HepG2 (cell line): ENCODE results near the gene IL6R. TPM values are rescaled to one million over a fixed set of nuclear protein-coding genes. Genes with fewer than 3 reads are reported as not detected.

Experiments
- ATAC-seq: fragments of 200-7000 bp; cut with Tn5 transposase; 3 replicates; pipeline ENCODE4 v1.9.1; 2020; ENCODE audit warnings: mild to moderate bottlenecking, moderate library complexity
- BruUV-seq: library from RNA; stranded (reverse); fragments of 400-500 nt; replicated peaks from 2 replicates; lab custom pipeline; 2021; lab: Mats Ljungman, UMichigan
- CTCF ChIA-PET: fragments of 300-600 bp; formaldehyde crosslinking; extraction: SDS; loops from one replicate; lab custom pipeline; 2021; ENCODE audit warnings: low total read pairs, inconsistent platforms, low intra/inter-chr PET ratio; lab: Yijun Ruan, JAX
- POLR2A ChIA-PET: fragments of 350-600 bp; sonication (Branson Sonifier 250); formaldehyde crosslinking; loops from one replicate; lab custom pipeline; 2020; ENCODE audit warnings: antibody characterized with exemption, inconsistent platforms; lab: Yijun Ruan, JAX
- DNase-seq: peaks from one replicate; pipeline ENCODE4 v3.0.0-alpha.2; 2015; ENCODE audit warnings: low spot score
- FAIRE-seq: peaks from 3 replicates; lab custom pipeline; 2011; peaks lifted over from hg19 to GRCh38; lab: Jason Lieb, UNC
- H2AFZ ChIP-seq: one replicate; pipeline ENCODE4 v1.6.1; 2011; ENCODE audit warnings: low read length, inconsistent platforms
- H3K27ac ChIP-seq: fragments of 300-600 bp; 3 replicates; pipeline ENCODE4 v1.8.0; 2011; ENCODE audit warnings: mixed run types, mild to moderate bottlenecking, mixed read lengths, low read length, inconsistent platforms; ENCODE audit not compliant: insufficient read depth; ENCODE audit errors: extremely low read length
- H3K27me3 ChIP-seq, 2 experiments: fragments of 200-600 bp in 1 of 2; 2 replicates in 1 of 2; 3 replicates in 1 of 2; pipeline versions ENCODE4 v1.6.0 to v1.8.0; 2011; ENCODE audit warnings: low read length in 2 of 2, mild to moderate bottlenecking in 2 of 2, moderate library complexity in 2 of 2, inconsistent platforms in 1 of 2; ENCODE audit not compliant: insufficient read depth in 2 of 2, control insufficient read depth in 1 of 2
- H3K36me3 ChIP-seq, 2 experiments: fragments of 200-600 bp in 1 of 2; replicated peaks in 1 of 2; 2 replicates in 1 of 2; 3 replicates in 1 of 2; pipeline versions ENCODE4 v1.5.1 to v1.8.0; 2011; ENCODE audit warnings: low read length in 2 of 2, inconsistent platforms in 1 of 2; ENCODE audit not compliant: insufficient read depth in 2 of 2, control insufficient read depth in 1 of 2
- H3K4me1 ChIP-seq: 2 replicates; pipeline ENCODE4 v1.5.1; 2012; ENCODE audit warnings: low read length, inconsistent platforms; ENCODE audit not compliant: insufficient read depth
- H3K4me2 ChIP-seq: 2 replicates; pipeline ENCODE4 v1.6.0; 2011; ENCODE audit warnings: low read depth, low read length, inconsistent platforms
- H3K4me3 ChIP-seq, 3 experiments: fragments of 200-600 bp in 1 of 3; sonication (generic), shearing (Covaris generic) in 1 of 3; replicated peaks in 1 of 3; 2 replicates each; pipeline ENCODE4 v1.5.1; 2011 to 2016; ENCODE audit warnings: low read length in 3 of 3, inconsistent platforms in 2 of 3, low read depth in 2 of 3, mild to moderate bottlenecking in 2 of 3, control low read depth in 1 of 3, mixed read lengths in 1 of 3; ENCODE audit not compliant: insufficient read depth in 1 of 3
- H3K79me2 ChIP-seq: one replicate; pipeline ENCODE4 v1.6.1; 2011; ENCODE audit warnings: low read length, inconsistent platforms; ENCODE audit not compliant: insufficient read depth
- H3K9ac ChIP-seq: 2 replicates; pipeline ENCODE4 v1.6.0; 2011; ENCODE audit warnings: mild to moderate bottlenecking, low read depth, low read length, inconsistent platforms; ENCODE audit not compliant: insufficient read depth
- H3K9me3 ChIP-seq: 2 replicates; pipeline ENCODE4 v1.5.1; 2012; ENCODE audit warnings: mild to moderate bottlenecking, low read length
- H4K20me1 ChIP-seq: 2 replicates; pipeline ENCODE4 v1.6.0; 2011; ENCODE audit warnings: inconsistent platforms, mild to moderate bottlenecking, low read length, moderate library complexity; ENCODE audit not compliant: insufficient read depth
- ARHGAP35 ChIP-seq: sonication (generic); formaldehyde crosslinking; IDR thresholded peaks from 2 replicates; pipeline ENCODE4 v1.9.0; 2022; ENCODE audit warnings: mild to moderate bottlenecking, inconsistent platforms, moderate library complexity, missing genetic modification reagents, borderline replicate concordance
- ATAD3A ChIP-seq: sonication (generic); formaldehyde crosslinking; IDR thresholded peaks from 2 replicates; pipeline ENCODE4 v1.4.0; 2020; ENCODE audit warnings: missing genetic modification reagents
- NR2F1 ChIP-seq, 2 experiments: fragments of 450-650 bp in 1 of 2; formaldehyde crosslinking in 1 of 2; IDR thresholded peaks; 2 replicates each; pipeline versions ENCODE4 v1.5.0 to v1.6.1; 2016 to 2020; ENCODE audit warnings: mild to moderate bottlenecking in 1 of 2, missing compliant biosample characterization in 1 of 2, missing genetic modification reagents in 1 of 2, moderate library complexity in 1 of 2
- PHF21A ChIP-seq: sonication (generic); formaldehyde crosslinking; IDR thresholded peaks from 2 replicates; pipeline ENCODE4 v1.5.0; 2020; ENCODE audit warnings: mild to moderate bottlenecking, missing genetic modification reagents
- TCF7L2 ChIP-seq: IDR thresholded peaks from 2 replicates; pipeline ENCODE4 v1.6.1; 2011; ENCODE audit warnings: mild to moderate bottlenecking, low read depth, low read length, moderate library complexity
- WGBS: methylation state at CpG from one replicate; pipeline ENCODE4 v1.1.6; 2017; ENCODE audit warnings: low lambda C conversion rate; 5-methylcytosine and 5-hydroxymethylcytosine counted together
- in situ Hi-C: cut with HindIII; loops from 2 replicates; pipeline ENCODE4 v1.10.0; 2017; ENCODE audit warnings: low pct_unique_long_range_greater_than_20kb; ENCODE audit not compliant: extremely low pct_ligation_motif_present
- intact Hi-C: fragments of 100-400 bp; cut with micrococcal nuclease; formaldehyde crosslinking; loops from one replicate; pipeline ENCODE4 v1.10.0; 2022; ENCODE audit not compliant: unreplicated experiment
- polyA plus RNA-seq, 8 experiments: library from polyadenylated mRNA; depleted of rRNA in 3 of 8; stranded (reverse) in 7 of 8; unstranded in 1 of 8; fragments of >200 nt; fragmentation: Illumina TruSeq in 4 of 8; extraction: Trizol in 4 of 8; gene quantifications; 2 replicates each; pipeline versions ENCODE4 v1.2.1 to v1.2.3, GENCODE V29; 2011 to 2016; ENCODE audit warnings: low read depth in 4 of 8, missing spikeins in 1 of 8, mixed read lengths in 1 of 8; ENCODE audit not compliant: insufficient read depth in 1 of 8
- total RNA-seq, 5 experiments: library from RNA; depleted of rRNA; stranded (reverse); fragments of >200 nt; fragmentation: Illumina TruSeq; extraction: Trizol; gene quantifications; 2 replicates each; pipeline ENCODE4 v1.2.3, GENCODE V29; 2016; ENCODE audit warnings: low read depth in 1 of 5

IL6R gene
- total and polyA plus RNA-seq, 2 of the 13 experiments (the other 11 are each of a cell fraction or from before 2014, with no cell fraction given), result 5.0 to 24.5 TPM

DNA sequence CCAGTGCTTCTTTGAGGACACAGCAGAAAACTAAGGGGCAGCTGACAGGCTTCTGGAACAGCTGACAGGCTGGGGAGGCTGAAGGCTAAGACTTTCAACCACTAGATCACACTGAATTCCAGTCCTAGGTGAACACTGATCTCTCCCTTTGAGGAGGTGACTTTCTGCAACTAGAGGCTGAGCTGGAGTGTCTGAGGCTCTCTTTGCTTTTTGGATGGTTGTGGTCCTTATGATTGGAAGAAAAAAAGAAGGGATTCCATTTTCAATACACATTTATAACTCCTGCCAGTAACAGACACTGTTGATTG lies 1.4 kb downstream of the IL6R start (continued):
- TF ChIP-seq PHF21A (no peak), ATAD3A (CRISPR knock-in tag) (no peak), ARHGAP35 (CRISPR knock-in tag) (no peak)

- DNase-seq, result no peak
- intact Hi-C loops, result loop anchor here (2.0 to 10.0 kb wide), 2 partner anchors 20 to 52 kb away; no protein-coding TSS in a partner anchor
- BruUV-seq, result no TSS peak
- Histone ChIP-seq H3K36me3 (no peaks in the 10 kb centered on the region), H3K27me3 (peaks cover 0 to 22% of the 10 kb centered on the region in 2 experiments; a peak in 4 of 5 replicates)
- in situ Hi-C loops, result no loop called here
- ATAC-seq, result no peak
- TF ChIP-seq NR2F1 (CRISPR knock-in tag; IDR thresholded peaks at IDR 0.05), result no peak
- TF ChIP-seq TCF7L2, result no peak
- TF ChIP-seq, all 625 proteins: peak for 0
- no peaks in the 10 kb centered on the region for H3K9me3 ChIP-seq
- H3K79me2 ChIP-seq, result no peaks in the 10 kb centered on the region
- no peaks in the 10 kb centered on the region for H4K20me1 ChIP-seq
- H3K27ac ChIP-seq, result no peak overlapping the region
- H3K4me1 ChIP-seq, result peaks cover 90% of the 10 kb centered on the region
- WGBS, result 54% methylated on average over 3 of the region's 3 CpGs
- POLR2A ChIA-PET, result interaction anchor here (2.2 to 8.9 kb wide), 2 partner anchors 11 to 20 kb away, joined by 11 to 146 read pairs; no protein-coding TSS in a partner anchor
- peak overlapping the region; percentile 5 to 89 (median 55); a peak in 3 of 6 replicates for H3K4me3 ChIP-seq
- peak overlapping the region; percentile 44; the same call in 1 of the 2 replicates for H3K9ac ChIP-seq
- no peak for FAIRE-seq
- CTCF ChIA-PET, result no interaction called here
- H2AFZ ChIP-seq, result no peak overlapping the region
- peak overlapping the region; percentile 96 for H3K4me2 ChIP-seq
These were observed 1.7 kb downstream of the IL6R start for GRCh38 chr1:154406886-154407197.
